ENCODE results near the gene DPPA2. TPM values are rescaled to one million over a fixed set of nuclear protein-coding genes. Genes with fewer than 3 reads are reported as not detected.

DPPA2 gene
- total RNA-seq, 2 experiments from 2014 or later, result not detected

GRCh38 chr3:109254770-109255169, 61.5 kb downstream of the DPPA2 start:
- DNase-seq, result no peak
- Histone ChIP-seq H3K9me3 (ENCODE audit: control insufficient read depth in 1 of 2, insufficient read depth in 1 of 2, low read length in 2 of 2) (no peaks in the 10 kb centered on the region), H3K27me3 (ENCODE audit: control insufficient read depth in 1 of 2, insufficient read depth in 2 of 2, low read length in 2 of 2) (no peaks in the 10 kb centered on the region), H3K4me1 (ENCODE audit: insufficient read depth, low read length) (no peaks in the 10 kb centered on the region), H3K27ac (ENCODE audit: low read depth in 1 of 2, low read length in 2 of 2) (no peak overlapping the region), H3K36me3 (ENCODE audit: insufficient read depth, low read length) (no peaks in the 10 kb centered on the region), H3K4me3 (ENCODE audit: low read length) (no peak overlapping the region)
- no peak overlapping the region for H3K27ac Mint-ChIP-seq
- CTCF ChIA-PET, result no interaction called here
- no peaks in the 10 kb centered on the region for H3K9me3 Mint-ChIP-seq
- no peak for ATAC-seq (ENCODE audit: poor library complexity)
- no peak for TF ChIP-seq CTCF (IDR thresholded peaks at IDR 0.05)
- H3K4me3 Mint-ChIP-seq, result no peak overlapping the region
- H3K4me1 Mint-ChIP-seq (ENCODE audit: low read depth), result no peaks in the 10 kb centered on the region
- intact Hi-C loops (cut with DNase I, micrococcal nuclease), result no loop called here
- H3K36me3 Mint-ChIP-seq (ENCODE audit: low read depth), result no peaks in the 10 kb centered on the region
- H3K27me3 Mint-ChIP-seq, result no peaks in the 10 kb centered on the region
- POLR2A ChIA-PET, result interaction anchor here (0.6 kb wide), 1 partner anchor 1938 kb away, joined by 3 read pairs; no protein-coding TSS in a partner anchor

- no peak overlapping the region for H3K27ac Mint-ChIP-seq
- Histone ChIP-seq H3K27me3 (ENCODE audit: control insufficient read depth in 1 of 2, insufficient read depth in 2 of 2, low read length in 2 of 2) (no peaks in the 10 kb centered on the region), H3K36me3 (ENCODE audit: insufficient read depth, low read length) (no peaks in the 10 kb centered on the region), H3K9me3 (ENCODE audit: control insufficient read depth in 1 of 2, insufficient read depth in 1 of 2, low read length in 2 of 2) (no peaks in the 10 kb centered on the region), H3K4me3 (ENCODE audit: low read length) (no peak overlapping the region), H3K4me1 (ENCODE audit: insufficient read depth, low read length) (no peaks in the 10 kb centered on the region), H3K27ac (ENCODE audit: low read depth in 1 of 2, low read length in 2 of 2) (no peak overlapping the region)
- ChIA-PET CTCF (no interaction called here), POLR2A (no interaction called here)
- H3K27me3 Mint-ChIP-seq, result no peaks in the 10 kb centered on the region
- ATAC-seq (ENCODE audit: poor library complexity) (no peak), DNase-seq (no peak)
- no peak for TF ChIP-seq CTCF (IDR thresholded peaks at IDR 0.05)
- no peaks in the 10 kb centered on the region for H3K9me3 Mint-ChIP-seq
- H3K4me3 Mint-ChIP-seq, result no peak overlapping the region
- no peaks in the 10 kb centered on the region for H3K4me1 Mint-ChIP-seq (ENCODE audit: low read depth)
- H3K36me3 Mint-ChIP-seq (ENCODE audit: low read depth), result no peaks in the 10 kb centered on the region
- intact Hi-C loops (cut with DNase I, micrococcal nuclease), result no loop called here
Observed at GRCh38 chr3:109252641-109253040, 63.7 kb downstream of the DPPA2 start.

Other genes with a start within 250 kb of the DPPA2 start
- gene MORC1, start 198.4 kb downstream of the DPPA2 start, total RNA-seq, result not detected
- not detected for gene C3orf85, start 179.8 kb downstream of the DPPA2 start, total RNA-seq
- 1 to 10 TPM; 2.5 to 3.6 TPM for gene DPPA4, start 21.0 kb upstream of the DPPA2 start, total RNA-seq